Measurements from ENCODE around the gene ITPRIPL1. TPM values are rescaled to one million over a fixed set of nuclear protein-coding genes. Genes with fewer than 3 reads are reported as not detected.

The ITPRIPL1 gene
- polyA plus RNA-seq, 3 donors from 2014 or later, result 17.2 to 39.1 (median 33.0) TPM

Other genes starting within 250 kb of the ITPRIPL1 start
- under 1 TPM in 1 of 3 donors, not detected in 2; 0.83 TPM for gene ADRA2B, start 208.7 kb upstream of the ITPRIPL1 start, polyA plus RNA-seq
- gene ASTL, start 186.8 kb upstream of the ITPRIPL1 start, polyA plus RNA-seq, result not detected
- 100 to 1,000 TPM; 272 to 875 (median 555) TPM for gene DUSP2, start 179.9 kb upstream of the ITPRIPL1 start, polyA plus RNA-seq
- gene STARD7, start 116.5 kb upstream of the ITPRIPL1 start, polyA plus RNA-seq, result 100 to 1,000 TPM; 161 to 252 (median 173) TPM
- gene TMEM127, start 59.3 kb upstream of the ITPRIPL1 start, polyA plus RNA-seq, result 10 to 100 TPM; 24.6 to 57.7 (median 31.3) TPM
- gene CIAO1, start 59.1 kb upstream of the ITPRIPL1 start, polyA plus RNA-seq, result 100 to 1,000 TPM in 2 of 3 donors, 10 to 100 TPM in 1; 92.2 to 142 (median 134) TPM
- 100 to 1,000 TPM in 1 of 3 donors, 10 to 100 TPM in 2; 42.3 to 105 (median 46.6) TPM for gene SNRNP200, start 19.8 kb upstream of the ITPRIPL1 start, polyA plus RNA-seq
- 1 to 10 TPM in 2 of 3 donors, not detected in 1; 1.6 to 2.0 TPM for gene NCAPH, start 10.4 kb downstream of the ITPRIPL1 start, polyA plus RNA-seq
- not detected for gene NEURL3, start 180.0 kb downstream of the ITPRIPL1 start, polyA plus RNA-seq
- gene ARID5A, start 211.4 kb downstream of the ITPRIPL1 start, polyA plus RNA-seq, result 100 to 1,000 TPM in 1 of 3 donors, 10 to 100 TPM in 2; 77.1 to 204 (median 82.7) TPM